DMS 273 (cell line): ENCODE results near the gene PRSS48.
A peak's percentile ranks its signal among the peaks of the same experiment; 100 is the strongest.
"Not testable (repeated sequence)": the region's sequence is repeated elsewhere in the genome, so short reads cannot be mapped to it uniquely, and the experiment has no call there.

Experiments used
- DNase-seq: peaks from one replicate; lab custom pipeline; 2025; ENCODE audit not compliant: unreplicated experiment; lab: John Stamatoyannopoulos, UW

The PRSS48 gene

DNA sequence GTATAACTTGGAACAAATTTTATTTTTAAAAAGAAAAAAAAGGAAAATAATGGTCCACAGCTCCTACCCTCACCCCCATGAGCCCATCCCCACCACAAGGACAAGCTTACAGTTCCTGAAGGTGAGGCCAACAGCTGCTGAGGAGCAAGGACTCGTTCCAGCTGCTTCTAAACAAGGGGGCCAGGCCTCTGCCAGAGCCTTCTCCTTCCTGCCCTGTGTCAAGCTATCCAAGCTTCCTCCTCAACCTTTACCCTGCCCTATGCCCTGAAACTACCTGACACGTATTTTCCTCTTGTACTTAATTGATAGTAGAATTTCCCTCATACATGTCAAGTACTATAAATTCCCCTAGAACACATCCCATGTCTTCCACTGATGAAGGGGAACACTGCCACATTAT lies 39.7 kb downstream of the PRSS48 start:
- peak; percentile 1 for DNase-seq

GRCh38 chr4:151318307-151319006 lies 41.5 kb downstream of the PRSS48 start:
- no peak for DNase-seq

DNA sequence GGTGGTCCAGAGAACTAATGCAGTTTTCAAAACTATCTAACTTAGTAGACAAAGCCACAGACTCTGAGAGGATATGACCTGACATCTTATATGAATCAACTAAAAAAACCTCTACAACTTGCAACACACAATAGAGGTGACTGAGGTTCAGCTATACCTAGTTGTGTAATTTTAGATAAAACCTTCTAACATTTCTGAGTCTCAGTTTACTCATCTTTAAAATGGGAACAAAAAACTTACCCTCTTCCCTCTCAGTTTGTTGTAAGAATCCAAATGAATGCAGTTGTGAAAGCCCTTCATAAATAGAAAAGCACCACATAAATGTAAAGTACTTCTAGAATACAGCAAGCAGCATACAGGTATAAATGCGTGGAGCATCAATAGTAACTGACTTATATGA lies 42.5 kb downstream of the PRSS48 start:
- no peak for DNase-seq

DNA sequence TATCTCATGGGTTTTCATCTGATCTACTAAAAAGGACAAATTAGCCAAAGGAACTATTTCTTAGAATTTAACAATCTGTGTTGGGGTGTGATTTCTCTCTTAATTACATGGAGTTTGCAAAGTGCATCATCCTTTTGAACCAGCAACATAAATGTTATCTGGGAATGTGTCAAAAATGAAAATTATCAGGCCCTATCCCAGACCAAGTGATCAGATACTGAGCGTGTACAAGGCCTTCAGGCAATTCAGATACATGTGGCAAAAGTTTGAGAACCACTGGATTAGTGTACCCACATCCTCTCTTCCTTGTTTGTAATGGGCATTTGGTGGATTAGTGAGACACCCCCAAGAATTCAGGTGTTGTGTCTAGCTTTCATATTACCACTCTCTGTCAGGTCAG lies 44.6 kb downstream of the PRSS48 start:
- DNase-seq = no peak

GRCh38 chr4:151322161-151322560 lies 45.2 kb downstream of the PRSS48 start:
- not testable (repeated sequence) for DNase-seq

DNA sequence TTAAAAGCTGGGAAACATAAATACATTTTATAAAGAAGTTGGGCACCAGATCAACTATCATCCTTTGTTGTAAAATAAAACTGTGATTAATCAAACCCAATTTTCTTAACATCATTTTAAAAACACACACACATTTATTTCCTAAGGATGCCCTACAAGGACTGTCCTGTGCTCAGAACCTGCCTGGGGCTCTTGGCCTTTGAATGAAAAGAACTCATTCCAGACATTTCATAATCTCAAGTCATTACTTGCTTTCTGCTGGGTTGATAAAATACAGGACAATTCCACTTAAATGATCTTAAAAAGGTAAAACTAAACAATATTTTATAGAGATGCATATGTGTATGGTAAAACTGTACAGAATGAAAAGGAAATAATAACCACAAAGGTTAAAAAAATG lies 45.6 kb downstream of the PRSS48 start:
- no peak for DNase-seq

DNA sequence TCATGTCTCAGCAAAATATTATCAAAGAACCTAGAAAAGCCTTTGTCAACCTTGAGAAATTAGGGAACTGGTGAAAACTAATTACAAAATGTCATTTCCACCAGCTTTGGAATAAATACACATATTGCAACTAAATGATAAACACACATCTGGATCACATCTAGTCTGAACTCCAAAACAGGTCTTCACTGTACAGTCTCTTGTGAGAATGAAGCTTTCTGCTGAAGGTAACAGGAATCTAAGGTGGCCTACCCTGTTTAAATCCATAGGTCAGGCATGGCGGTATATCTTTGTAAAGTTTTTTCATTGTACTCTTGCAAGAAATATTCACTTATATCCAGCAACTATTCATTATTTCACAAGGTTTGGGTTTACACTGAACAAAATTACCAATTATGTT lies 46.7 kb downstream of the PRSS48 start:
- no peak for DNase-seq

- DNase-seq = peak; percentile 49
Measured at GRCh38 chr4:151324124-151324751, 47.3 kb downstream of the PRSS48 start.

DNA sequence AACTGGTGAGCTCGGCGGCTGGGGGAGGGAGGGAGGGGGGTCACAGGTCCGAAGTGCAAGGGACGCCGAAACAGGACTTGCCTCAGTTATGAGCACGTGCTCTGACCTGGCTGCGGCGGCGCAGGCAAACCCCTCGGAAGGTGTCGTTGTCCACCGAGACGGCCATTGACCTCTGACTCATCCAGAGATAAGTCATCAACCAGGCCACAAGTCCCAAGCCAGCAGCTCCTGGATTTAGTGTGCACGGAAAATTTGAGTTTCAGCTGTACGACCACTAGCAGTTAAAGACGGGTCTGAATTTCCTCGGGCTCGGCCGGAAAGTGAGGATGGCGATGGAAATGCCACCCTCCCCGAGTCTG lies 47.8 kb downstream of the PRSS48 start:
- peak; percentile 62 for DNase-seq

- DNase-seq = peak; percentile 69
Measured at GRCh38 chr4:151325111-151325948, 48.4 kb downstream of the PRSS48 start, which contains the start of gene SH3D19. SH3D19 (minus strand) TSS chr4:151325605; CDS start chr4:151325352, 253 bp downstream.

DNA sequence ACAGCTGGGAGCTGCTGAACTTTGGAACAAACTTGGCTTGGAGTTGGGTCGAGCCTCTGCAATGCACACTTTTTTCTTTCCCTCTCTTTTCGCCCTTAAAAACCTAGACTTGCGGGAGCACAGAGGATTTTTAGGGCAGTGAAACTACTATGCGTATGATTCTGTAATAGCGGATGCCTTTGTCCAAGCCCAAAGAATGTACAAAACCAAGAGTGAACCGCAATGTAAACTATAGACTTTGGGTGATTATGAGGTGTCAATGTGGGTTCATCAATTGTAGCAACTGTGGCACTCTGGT lies 48.9 kb downstream of the PRSS48 start:
- DNase-seq = no peak

DNA sequence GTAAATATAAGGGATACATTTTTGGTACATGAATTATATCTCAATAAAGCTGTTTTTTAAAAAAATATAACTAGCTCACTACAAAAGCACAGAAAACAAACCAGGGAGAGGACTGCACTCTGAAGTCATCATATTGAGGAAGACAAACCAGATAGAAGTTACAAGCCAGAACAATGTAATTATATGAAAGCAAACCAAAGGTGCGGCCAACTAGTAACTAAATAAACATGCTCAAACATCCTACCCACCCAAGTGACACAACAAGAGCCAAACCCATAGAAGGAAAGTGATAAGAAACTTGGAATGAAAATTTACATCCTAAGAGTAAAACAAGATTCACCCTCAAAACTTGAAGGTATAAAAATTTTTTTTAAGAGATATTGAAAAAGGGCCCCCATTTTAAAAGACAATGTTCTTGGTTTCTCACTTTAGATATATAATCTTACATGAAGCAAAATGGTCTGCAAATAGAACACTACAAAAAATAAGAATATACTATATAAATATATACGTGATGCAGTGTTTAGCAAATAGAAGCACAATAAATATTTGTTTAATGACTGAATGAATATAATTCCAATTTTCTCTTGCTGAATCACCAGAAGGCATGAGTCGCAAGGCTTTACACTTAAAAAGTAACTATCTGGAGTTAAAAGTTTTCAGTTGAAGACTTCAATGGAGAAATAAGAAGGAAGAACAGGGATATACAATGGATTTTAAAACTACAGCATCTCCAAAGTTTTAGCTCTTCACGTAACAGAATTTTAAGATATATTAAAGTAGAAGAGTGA lies 52.5 kb downstream of the PRSS48 start:
- DNase-seq = no peak

GRCh38 chr4:151331276-151332042 lies 54.5 kb downstream of the PRSS48 start:
- no peak for DNase-seq

- DNase-seq = no peak
Measured at GRCh38 chr4:151339467-151339866, 62.5 kb downstream of the PRSS48 start.

GRCh38 chr4:151340751-151341385 lies 63.9 kb downstream of the PRSS48 start:
- DNase-seq = no peak
